Thyroid gland (tissue), 4 donors: ENCODE data around the gene JUP. TPM values are rescaled to one million over a fixed set of nuclear protein-coding genes. Genes with fewer than 3 reads are reported as not detected.

Source experiments
- DNase-seq, 2 donors: peaks; one replicate each; pipeline ENCODE4 v3.0.0-alpha.2; 2019
- H3K27ac ChIP-seq, 3 donors: fragments of 200-600 bp; sonication (generic); 1 replicate in 2 of 3; 2 replicates in 1 of 3; pipeline ENCODE4 v1.5.1; 2016 to 2019; ENCODE audit warnings: mild to moderate bottlenecking in 1 of 3, moderate library complexity in 1 of 3
- H3K27me3 ChIP-seq: fragments of 200-600 bp; sonication (generic); one replicate; pipeline ENCODE4 v1.5.1; 2019
- H3K36me3 ChIP-seq, 2 donors: fragments of 200-600 bp; sonication (generic); one replicate each; pipeline ENCODE4 v1.5.1; 2016 to 2019
- H3K4me1 ChIP-seq, 2 donors: fragments of 200-600 bp; sonication (generic); one replicate each; pipeline ENCODE4 v1.5.1; 2017 to 2019
- H3K4me3 ChIP-seq, 3 donors: fragments of 200-600 bp; sonication (generic); replicated peaks in 1 of 3; 1 replicate in 2 of 3; 2 replicates in 1 of 3; pipeline ENCODE4 v1.5.1; 2016; ENCODE audit warnings: mild to moderate bottlenecking in 1 of 3
- H3K9me3 ChIP-seq: fragments of 200-600 bp; sonication (generic); one replicate; pipeline ENCODE4 v1.5.1; 2017
- POLR2A ChIP-seq, 2 donors: fragments of 450-650 bp; IDR thresholded peaks; one replicate each; pipeline ENCODE4 v1.6.1; 2017; ENCODE audit warnings: antibody characterized with exemption in 2 of 2, mild to moderate bottlenecking in 2 of 2, moderate library complexity in 1 of 2
- WGBS, 2 donors: methylation state at CpG; one replicate each; pipeline ENCODE4 v1.1.5; 2017; 5-methylcytosine and 5-hydroxymethylcytosine counted together
- intact Hi-C: fragments of 100-400 bp; cut with DNase I; formaldehyde crosslinking; loops from one replicate; pipeline ENCODE4 v1.15.1; 2023
- total RNA-seq, 4 donors: library from RNA; depleted of rRNA; stranded (reverse); fragments of >200 nt; gene quantifications; one replicate each; pipeline ENCODE4 v1.2.3, GENCODE V29; 2016
- TF ChIP-seq, protein P1 (sequence below), 6 experiments: fragments of 200-600 bp in 3 of 6; fragments of 450-650 bp in 3 of 6; sonication (generic) in 3 of 6; IDR thresholded peaks; one replicate each; pipeline ENCODE4 v1.5.1; 2016 to 2019; ENCODE audit warnings: antibody characterized with exemption in 6 of 6, mild to moderate bottlenecking in 2 of 6, inconsistent platforms in 1 of 6, moderate library complexity in 1 of 6

JUP gene
- total RNA-seq, 4 donors from 2014 or later = 127 to 356 (median 250) TPM

DNA sequence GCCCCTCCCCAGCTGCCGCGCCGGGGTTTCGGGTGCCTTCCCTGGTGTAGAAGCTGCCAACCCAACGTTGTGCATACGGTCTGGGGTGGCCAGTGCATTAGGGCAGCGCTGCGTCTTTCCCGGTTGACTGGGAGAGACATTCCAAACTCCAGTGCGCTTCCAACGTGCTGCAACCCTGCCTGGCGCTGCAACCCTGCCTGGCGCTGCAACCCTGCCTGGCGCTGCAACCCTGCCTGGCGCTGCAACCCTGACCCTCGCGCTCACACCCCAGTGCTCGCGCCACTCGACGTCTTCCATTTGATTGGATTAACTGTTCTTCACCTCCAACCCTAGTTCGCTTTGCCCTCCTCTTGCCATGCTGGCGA, 51.6 kb downstream of the JUP start:
- Histone ChIP-seq H3K27me3 (no peaks in the 10 kb centered on the region), H3K4me3 (peak overlapping the region in 2 of 3 donors; percentile 38 to 39), H3K4me1 (peaks cover 27 to 51% of the 10 kb centered on the region in 2 donors), H3K9me3 (no peaks in the 10 kb centered on the region), H3K27ac (peak overlapping the region in 1 of 3 donors; percentile 8), H3K36me3 (no peaks in the 10 kb centered on the region)
- intact Hi-C loops = loop anchor here (10.0 kb wide), 2 partner anchors 150 to 230 kb away; partner anchors contain the start of gene CNP
- peak; percentile 40 to 44 for DNase-seq
- 2 to 6% methylated on average over 7 to 9 of the region's 23 CpGs for WGBS, 2 donors
- no peak for TF ChIP-seq POLR2A (IDR thresholded peaks at IDR 0.05)
- TF ChIP-seq, protein P1, sequence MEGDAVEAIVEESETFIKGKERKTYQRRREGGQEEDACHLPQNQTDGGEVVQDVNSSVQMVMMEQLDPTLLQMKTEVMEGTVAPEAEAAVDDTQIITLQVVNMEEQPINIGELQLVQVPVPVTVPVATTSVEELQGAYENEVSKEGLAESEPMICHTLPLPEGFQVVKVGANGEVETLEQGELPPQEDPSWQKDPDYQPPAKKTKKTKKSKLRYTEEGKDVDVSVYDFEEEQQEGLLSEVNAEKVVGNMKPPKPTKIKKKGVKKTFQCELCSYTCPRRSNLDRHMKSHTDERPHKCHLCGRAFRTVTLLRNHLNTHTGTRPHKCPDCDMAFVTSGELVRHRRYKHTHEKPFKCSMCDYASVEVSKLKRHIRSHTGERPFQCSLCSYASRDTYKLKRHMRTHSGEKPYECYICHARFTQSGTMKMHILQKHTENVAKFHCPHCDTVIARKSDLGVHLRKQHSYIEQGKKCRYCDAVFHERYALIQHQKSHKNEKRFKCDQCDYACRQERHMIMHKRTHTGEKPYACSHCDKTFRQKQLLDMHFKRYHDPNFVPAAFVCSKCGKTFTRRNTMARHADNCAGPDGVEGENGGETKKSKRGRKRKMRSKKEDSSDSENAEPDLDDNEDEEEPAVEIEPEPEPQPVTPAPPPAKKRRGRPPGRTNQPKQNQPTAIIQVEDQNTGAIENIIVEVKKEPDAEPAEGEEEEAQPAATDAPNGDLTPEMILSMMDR (IDR thresholded peaks at IDR 0.05) = no peak

DNA sequence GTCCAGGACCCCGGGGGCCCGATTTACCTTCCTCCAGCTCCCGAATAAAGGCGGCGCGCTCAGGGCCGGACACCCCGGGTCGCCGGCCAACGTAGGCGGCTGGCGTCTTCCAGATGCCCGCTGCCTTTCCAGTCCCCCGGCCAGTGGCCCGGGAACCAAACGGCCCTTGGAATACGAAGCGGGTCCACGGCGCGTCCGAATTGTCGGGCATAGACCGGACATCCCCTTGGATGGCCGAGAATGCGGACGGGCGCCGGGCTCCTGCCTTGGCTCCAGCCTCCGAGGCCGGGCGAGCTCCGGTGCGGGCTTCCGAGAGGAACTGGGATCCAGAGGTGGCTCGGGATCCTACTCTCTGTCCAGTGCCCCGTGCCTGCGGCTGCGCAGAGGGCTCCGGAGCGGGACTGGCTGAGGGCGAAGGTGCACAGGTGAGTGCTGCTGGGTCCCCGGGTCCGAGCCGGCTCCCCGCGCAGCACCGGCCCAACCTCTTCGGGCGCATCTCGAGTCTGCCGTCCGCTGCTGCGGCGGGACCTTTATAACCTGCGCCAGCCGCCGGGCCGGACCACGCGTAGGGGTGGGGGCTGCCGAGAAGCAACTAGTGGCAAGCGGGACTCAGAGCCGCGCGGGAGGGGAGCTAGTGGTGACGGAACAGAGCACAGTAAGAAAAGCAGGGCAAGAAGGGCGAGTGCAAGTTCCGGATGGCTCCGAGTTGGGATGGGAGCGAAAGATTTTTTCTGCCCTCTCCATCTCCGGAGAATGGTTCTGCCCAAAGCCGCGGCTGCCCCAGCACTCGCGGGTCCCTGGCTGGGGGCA, 52.2 kb downstream of the JUP start, which contains the start of gene HAP1:
Gene HAP1, minus strand, starts transcription at position 505 of the 810 bp plus-strand sequence. Its CDS starts 9 bp downstream, at position 496.
- 0 to 1% methylated on average over 13 to 55 of the region's 77 CpGs for WGBS, 2 donors
- Histone ChIP-seq H3K36me3 (no peaks in the 10 kb centered on the region), H3K4me3 (peak within 1 kb of the TSS; percentile 38 to 42 (median 39)), H3K27me3 (no peaks in the 10 kb centered on the region), H3K4me1 (peaks cover 27 to 45% of the 10 kb centered on the region in 2 donors), H3K9me3 (no peaks in the 10 kb centered on the region), H3K27ac (peak within 1 kb of the TSS in 1 of 3 donors; percentile 8)
- intact Hi-C loops = loop anchor here (10.0 kb wide), 2 partner anchors 150 to 230 kb away; partner anchors contain the start of gene CNP
- peak; percentile 52 for DNase-seq
- TF ChIP-seq, protein P1 (IDR thresholded peaks at IDR 0.05) = no peak
- peak in 1 of 2 donors; percentile 96 for TF ChIP-seq POLR2A (IDR thresholded peaks at IDR 0.05)

DNA sequence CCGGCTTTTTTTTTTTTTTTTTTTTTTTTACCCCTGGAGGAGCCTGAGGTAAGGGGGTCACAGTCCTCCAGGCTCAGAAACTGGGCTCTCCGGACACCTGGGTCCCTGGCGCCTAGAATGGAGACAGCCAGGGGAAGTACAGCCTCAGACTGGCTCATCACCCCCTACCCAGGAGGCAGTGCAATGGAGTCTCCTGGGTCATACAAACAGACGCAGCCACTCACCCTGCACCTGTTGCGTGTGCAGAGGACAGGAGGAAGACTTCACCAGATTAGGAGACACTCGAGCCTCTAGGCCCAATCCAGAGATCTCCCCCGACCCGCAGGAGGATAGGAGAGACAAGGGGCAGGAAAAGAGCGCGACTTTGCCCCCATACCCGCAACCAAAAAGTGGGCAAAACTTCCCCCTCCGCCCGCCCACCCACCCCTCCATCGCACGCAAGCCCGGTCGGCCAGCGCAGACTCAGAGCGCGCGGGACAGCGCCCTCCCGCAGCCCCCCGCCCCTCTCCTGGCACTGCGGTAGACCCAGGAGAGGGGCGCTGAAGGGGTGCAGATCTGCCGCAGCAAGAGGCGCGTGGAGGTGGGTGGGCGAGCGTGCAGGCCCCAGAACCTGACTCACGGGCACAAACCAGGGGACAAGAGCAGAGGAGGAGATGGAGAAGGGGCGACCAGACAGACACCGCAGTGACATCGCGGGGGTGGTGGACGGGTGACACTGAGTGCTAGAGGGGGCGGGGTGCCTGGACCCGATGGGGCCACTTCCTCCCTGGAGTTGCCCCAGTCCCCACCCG, 53.0 kb downstream of the JUP start:
- H3K9me3 ChIP-seq = no peaks in the 10 kb centered on the region
- H3K36me3 ChIP-seq = no peaks in the 10 kb centered on the region
- H3K27me3 ChIP-seq = no peaks in the 10 kb centered on the region
- TF ChIP-seq POLR2A (IDR thresholded peaks at IDR 0.05) = no peak
- TF ChIP-seq, protein P1 (IDR thresholded peaks at IDR 0.05) = no peak
- peaks cover 25 to 37% of the 10 kb centered on the region in 2 donors for H3K4me1 ChIP-seq
- WGBS, 2 donors = 31 to 34% methylated on average over 17 to 20 of the region's 40 CpGs
- H3K4me3 ChIP-seq = peak overlapping the region in 2 of 3 donors; percentile 38 to 42
- intact Hi-C loops = loop anchor here (10.0 kb wide), 2 partner anchors 151 to 231 kb away; partner anchors contain the start of gene CNP
- H3K27ac ChIP-seq = no peak overlapping the region
- no peak for DNase-seq

DNA sequence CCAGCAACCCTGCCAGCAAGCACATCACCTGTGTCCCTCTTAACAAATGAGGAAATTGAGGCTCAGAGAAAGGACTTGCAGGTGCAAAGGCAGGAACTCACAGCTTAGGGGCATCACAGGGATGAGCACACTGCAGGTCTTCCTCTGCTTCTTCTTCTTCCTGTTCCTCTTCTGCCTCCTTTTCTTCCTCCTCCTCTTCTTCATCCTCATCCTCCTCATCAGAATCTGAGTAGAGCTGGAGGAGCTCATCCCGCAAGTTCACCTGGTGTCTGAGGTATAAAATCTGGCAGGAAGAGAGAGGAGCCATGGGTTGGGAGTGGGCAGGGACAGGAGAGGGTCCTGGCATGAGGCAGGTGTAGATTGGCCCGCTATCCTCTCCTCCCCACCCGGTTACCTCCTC, 54.7 kb downstream of the JUP start:
- 44 to 89% methylated on average over 3 of the region's 3 CpGs for WGBS, 2 donors
- TF ChIP-seq, protein P1 (IDR thresholded peaks at IDR 0.05) = no peak
- no peak for TF ChIP-seq POLR2A (IDR thresholded peaks at IDR 0.05)
- Histone ChIP-seq H3K27ac (no peak overlapping the region), H3K9me3 (no peaks in the 10 kb centered on the region), H3K4me1 (peaks cover 20 to 27% of the 10 kb centered on the region in 2 donors), H3K36me3 (no peaks in the 10 kb centered on the region), H3K27me3 (no peaks in the 10 kb centered on the region), H3K4me3 (no peak overlapping the region)
- intact Hi-C loops = loop anchor here (10.0 kb wide), 2 partner anchors 153 to 233 kb away; partner anchors contain the start of gene CNP
- DNase-seq = no peak
